Natural killer cell (primary cell): Measurements from ENCODE around the gene CALB2. TPM values are rescaled to one million over a fixed set of nuclear protein-coding genes. Genes with fewer than 3 reads are reported as not detected.
A peak's percentile ranks its signal among the peaks of the same experiment; 100 is the strongest.

Experiments used
- ATAC-seq, 3 donors: fragments of 150-1000 bp in 2 of 3; fragments of 200-7000 bp in 1 of 3; cut with Tn5 transposase; 1 replicate in 1 of 3; 2 replicates in 2 of 3; pipeline ENCODE4 v1.10.0; 2021; ENCODE audit warnings: mild to moderate bottlenecking in 2 of 3, moderate library complexity in 2 of 3
- DNase-seq, 2 donors: peaks; one replicate each; pipeline versions ENCODE4 v3.0.0 to v3.0.0-alpha.2; 2013 to 2021; ENCODE audit warnings: mixed read lengths in 1 of 2
- H3K27ac ChIP-seq: one replicate; pipeline ENCODE4 v1.5.1; 2013; ENCODE audit warnings: mild to moderate bottlenecking, low read length
- H3K27me3 ChIP-seq: one replicate; pipeline ENCODE4 v1.6.1; 2013; ENCODE audit warnings: low read length; ENCODE audit not compliant: control insufficient read depth, insufficient read depth
- H3K36me3 ChIP-seq: one replicate; pipeline ENCODE4 v1.6.1; 2013; ENCODE audit warnings: low read length; ENCODE audit not compliant: control insufficient read depth, insufficient read depth
- H3K4me1 ChIP-seq: one replicate; pipeline ENCODE4 v1.6.1; 2013; ENCODE audit warnings: low read length; ENCODE audit not compliant: control insufficient read depth, insufficient read depth
- H3K4me3 ChIP-seq: one replicate; pipeline ENCODE4 v1.5.1; 2013; ENCODE audit warnings: low read length
- H3K9me3 ChIP-seq: one replicate; pipeline ENCODE4 v1.6.1; 2013; ENCODE audit warnings: low read length; ENCODE audit not compliant: control insufficient read depth, insufficient read depth
- H3K27ac Mint-ChIP-seq, 2 donors: one replicate each; pipeline ENCODE4 v1.8.0; 2022; ENCODE audit warnings: mild to moderate bottlenecking in 2 of 2, mixed read lengths in 2 of 2, moderate library complexity in 1 of 2
- H3K27me3 Mint-ChIP-seq, 2 donors: one replicate each; pipeline ENCODE4 v1.8.0; 2022; ENCODE audit warnings: low read depth in 2 of 2, mixed read lengths in 2 of 2
- H3K36me3 Mint-ChIP-seq: one replicate; pipeline ENCODE4 v1.8.0; 2022; ENCODE audit warnings: mixed read lengths
- H3K4me1 Mint-ChIP-seq, 2 donors: one replicate each; pipeline ENCODE4 v1.8.0; 2022; ENCODE audit warnings: mixed read lengths in 2 of 2
- H3K4me3 Mint-ChIP-seq: one replicate; pipeline ENCODE4 v1.8.0; 2022; ENCODE audit warnings: mild to moderate bottlenecking, moderate library complexity, mixed read lengths
- H3K9me3 Mint-ChIP-seq, 2 donors: one replicate each; pipeline ENCODE4 v1.8.0; 2022; ENCODE audit warnings: mixed read lengths in 2 of 2
- CTCF ChIP-seq: fragments of 200-600 bp; IDR thresholded peaks from one replicate; pipeline ENCODE4 v1.8.0; 2022; ENCODE audit warnings: antibody characterized with exemption
- WGBS: methylation state at CpG from one replicate; pipeline ENCODE4 v1.1.7; 2013; ENCODE audit warnings: missing lambda C conversion rate; ENCODE audit not compliant: insufficient coverage; 5-methylcytosine and 5-hydroxymethylcytosine counted together
- intact Hi-C: fragments of 100-400 bp; cut with micrococcal nuclease; formaldehyde crosslinking; loops from one replicate; pipeline ENCODE4 v1.14.2; 2022
- total RNA-seq, 4 donors: library from RNA; stranded (reverse); fragments of 120-200 nt in 1 of 4; gene quantifications; one replicate each; pipeline versions ENCODE4 v1.2.3 to v1.2.4, GENCODE V29; 2013 to 2022

The CALB2 gene
- total RNA-seq, 3 donors from 2014 or later (not counting 1 experiment from before 2014, with no cell fraction given), result not detected

GRCh38 chr16:71409011-71409775 is 50.7 kb downstream of the CALB2 start:
- WGBS, result 80% methylated on average over 16 of the region's 16 CpGs
- Histone ChIP-seq H3K4me1 (peaks cover 5% of the 10 kb centered on the region), H3K36me3 (no peaks in the 10 kb centered on the region), H3K4me3 (no peak overlapping the region), H3K27ac (no peak overlapping the region), H3K27me3 (no peaks in the 10 kb centered on the region), H3K9me3 (no peaks in the 10 kb centered on the region)
- ATAC-seq, result no peak
- H3K36me3 Mint-ChIP-seq, result no peaks in the 10 kb centered on the region
- H3K27ac Mint-ChIP-seq, result no peak overlapping the region
- peaks cover 0 to 14% of the 10 kb centered on the region in 2 donors for H3K4me1 Mint-ChIP-seq
- H3K4me3 Mint-ChIP-seq, result no peak overlapping the region
- intact Hi-C loops, result no loop called here
- no peaks in the 10 kb centered on the region for H3K9me3 Mint-ChIP-seq
- TF ChIP-seq CTCF, result no peak
- DNase-seq, result no peak
- peaks cover 26 to 33% of the 10 kb centered on the region in 2 donors for H3K27me3 Mint-ChIP-seq

GRCh38 chr16:71410146-71410545 is 51.6 kb downstream of the CALB2 start:
- Histone ChIP-seq H3K27me3 (no peaks in the 10 kb centered on the region), H3K36me3 (no peaks in the 10 kb centered on the region), H3K4me3 (no peak overlapping the region), H3K27ac (no peak overlapping the region), H3K4me1 (peaks cover 5% of the 10 kb centered on the region), H3K9me3 (no peaks in the 10 kb centered on the region)
- intact Hi-C loops, result loop anchor here (5.0 to 10.0 kb wide), 2 partner anchors 335 to 557 kb away; no protein-coding TSS in a partner anchor
- DNase-seq (no peak), ATAC-seq (no peak)
- no peak overlapping the region for H3K27ac Mint-ChIP-seq
- H3K9me3 Mint-ChIP-seq, result no peaks in the 10 kb centered on the region
- no peaks in the 10 kb centered on the region for H3K36me3 Mint-ChIP-seq
- H3K27me3 Mint-ChIP-seq, result peaks cover 26 to 31% of the 10 kb centered on the region in 2 donors
- peaks cover 0 to 14% of the 10 kb centered on the region in 2 donors for H3K4me1 Mint-ChIP-seq
- no peak overlapping the region for H3K4me3 Mint-ChIP-seq
- no peak for TF ChIP-seq CTCF
- WGBS, result 71% methylated on average over 5 of the region's 5 CpGs

DNA sequence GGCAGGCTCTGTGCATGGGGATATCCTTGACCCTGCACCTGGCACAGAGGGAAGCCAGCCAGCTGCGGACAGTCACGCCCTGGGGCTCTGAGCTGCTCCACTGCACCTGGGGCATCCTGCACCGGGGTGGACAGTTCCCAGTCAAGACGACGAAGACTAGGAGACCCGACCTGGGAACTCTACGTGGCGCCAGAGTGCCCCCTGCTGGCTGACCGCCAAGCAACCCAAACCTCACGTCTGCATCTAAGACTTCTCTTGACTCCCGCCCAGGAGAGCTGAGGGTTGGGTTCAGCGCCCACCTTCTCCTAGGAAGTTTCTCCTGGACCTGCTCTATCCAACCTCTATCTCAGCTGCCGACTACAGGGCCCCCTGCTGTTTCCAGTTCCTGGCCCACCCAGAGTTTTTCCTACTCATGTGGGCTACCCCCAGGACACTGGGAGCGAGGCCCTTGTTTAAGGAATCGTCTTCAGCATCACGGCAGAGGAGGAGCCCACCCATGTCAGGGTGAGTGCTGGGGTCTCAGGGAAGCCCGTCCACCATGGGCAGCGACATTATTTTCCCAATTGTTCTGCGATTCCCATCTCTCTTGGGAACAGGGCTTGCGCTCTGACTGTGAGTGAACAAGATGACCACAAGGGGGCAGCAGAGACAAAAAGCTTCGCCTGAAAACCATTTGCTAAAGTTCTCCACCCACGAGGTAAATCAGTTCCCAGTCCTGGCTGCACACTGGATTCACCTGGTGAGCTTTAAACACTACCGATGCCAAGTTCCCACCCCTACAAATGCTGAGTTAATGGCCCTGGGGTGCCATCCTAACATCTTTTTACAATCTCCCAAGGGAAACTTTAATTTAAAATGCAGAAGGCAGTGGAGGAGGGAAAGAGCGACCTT is 54.0 kb downstream of the CALB2 start:
- peaks cover 36% of the 10 kb centered on the region in 2 donors for H3K27me3 Mint-ChIP-seq
- H3K4me3 Mint-ChIP-seq, result no peak overlapping the region

More for the DNA sequence above, 54.0 kb downstream of the CALB2 start:
- H3K4me1 Mint-ChIP-seq, result peaks cover 0 to 9% of the 10 kb centered on the region in 2 donors
- peaks cover 5% of the 10 kb centered on the region for H3K4me1 ChIP-seq
- H3K27ac ChIP-seq, result no peak overlapping the region
- H3K4me3 ChIP-seq, result no peak overlapping the region
- peak; percentile 53 to 78 (median 65) for ATAC-seq
- 11% methylated on average over 24 of the region's 24 CpGs for WGBS
- no peaks in the 10 kb centered on the region for H3K9me3 Mint-ChIP-seq
- no peaks in the 10 kb centered on the region for H3K36me3 ChIP-seq
- no peaks in the 10 kb centered on the region for H3K27me3 ChIP-seq
- no peaks in the 10 kb centered on the region for H3K9me3 ChIP-seq
- H3K36me3 Mint-ChIP-seq, result no peaks in the 10 kb centered on the region
- no peak overlapping the region for H3K27ac Mint-ChIP-seq
- peak; percentile 49 to 83 for DNase-seq
- intact Hi-C loops, result loop anchor here (1.0 to 10.0 kb wide), 4 partner anchors 86 to 555 kb away; no protein-coding TSS in a partner anchor
- TF ChIP-seq CTCF, result peak; percentile 95
